ENCODE measurements around the gene PLCB3.

Gene PLCB3

GRCh38 chr11:64265176-64266160 is 14.1 kb downstream of the PLCB3 start:
- no peak overlapping the region for H3K4me3 ChIP-seq (ENCODE audit: low read depth, low read length)
- DNase-seq (ENCODE audit: low read depth), result no peak
- TF ChIP-seq CTCF (IDR thresholded peaks at IDR 0.05; ENCODE audit: insufficient read depth, low read depth, low read length, missing control alignments), result no peak

- TF ChIP-seq CTCF (IDR thresholded peaks at IDR 0.05; ENCODE audit: insufficient read depth, low read depth, low read length, missing control alignments), result no peak
- no peak overlapping the region for H3K4me3 ChIP-seq (ENCODE audit: low read depth, low read length)
- DNase-seq (ENCODE audit: low read depth), result no peak
These were observed 15.0 kb downstream of the PLCB3 start for GRCh38 chr11:64266339-64266738.

GRCh38 chr11:64267207-64267945 is 16.0 kb downstream of the PLCB3 start:
- no peak for TF ChIP-seq CTCF (IDR thresholded peaks at IDR 0.05; ENCODE audit: insufficient read depth, low read depth, low read length, missing control alignments)
- no peak overlapping the region for H3K4me3 ChIP-seq (ENCODE audit: low read depth, low read length)
- DNase-seq (ENCODE audit: low read depth), result no peak

GRCh38 chr11:64268025-64268892 is 16.9 kb downstream of the PLCB3 start:
- DNase-seq (ENCODE audit: low read depth), result no peak
- TF ChIP-seq CTCF (IDR thresholded peaks at IDR 0.05; ENCODE audit: insufficient read depth, low read depth, low read length, missing control alignments), result no peak
- peak overlapping the region; percentile 55 for H3K4me3 ChIP-seq (ENCODE audit: low read depth, low read length)

GRCh38 chr11:64268893-64269539 is 17.7 kb downstream of the PLCB3 start:
- peak; percentile 83 for DNase-seq (ENCODE audit: low read depth)
- peak overlapping the region; percentile 55 for H3K4me3 ChIP-seq (ENCODE audit: low read depth, low read length)
- no peak for TF ChIP-seq CTCF (IDR thresholded peaks at IDR 0.05; ENCODE audit: insufficient read depth, low read depth, low read length, missing control alignments)
